ENCODE data around the gene IL1RN.

- TF ChIP-seq CTCF (conservative IDR thresholded peaks at IDR 0.05; ENCODE audit: low read depth, low read length): no peak
- no peak for TF ChIP-seq SMC3 (IDR thresholded peaks at IDR 0.05; ENCODE audit: low read depth, low read length)
- TF ChIP-seq ELK1 (IDR thresholded peaks at IDR 0.05; ENCODE audit: borderline replicate concordance, low read depth, low read length): no peak
- no peak for TF ChIP-seq RAD21 (IDR thresholded peaks at IDR 0.05; ENCODE audit: low read length)
- TF ChIP-seq MXI1 (IDR thresholded peaks at IDR 0.05; ENCODE audit: borderline replicate concordance, low read depth, low read length): no peak
- no peak for TF ChIP-seq POLR2A (IDR thresholded peaks at IDR 0.05; ENCODE audit: low read depth, low read length)
- TF ChIP-seq RFX5 (IDR thresholded peaks at IDR 0.05; ENCODE audit: low read depth, low read length): no peak
- no peak for TF ChIP-seq FOS (IDR thresholded peaks at IDR 0.05; ENCODE audit: low read depth, low read length)
- TF ChIP-seq USF2 (IDR thresholded peaks at IDR 0.05; ENCODE audit: low read depth, low read length): no peak
- no peak for TF ChIP-seq MAFK (IDR thresholded peaks at IDR 0.05; ENCODE audit: low read depth, low read length)
- TF ChIP-seq MAZ (IDR thresholded peaks at IDR 0.05; ENCODE audit: borderline replicate concordance, low read depth, low read length): no peak
- no peak for TF ChIP-seq RCOR1 (IDR thresholded peaks at IDR 0.05; ENCODE audit: insufficient replicate concordance, low read length)
- TF ChIP-seq CEBPB (IDR thresholded peaks at IDR 0.05; ENCODE audit: low read depth, low read length): no peak
- no peak for TF ChIP-seq BHLHE40 (IDR thresholded peaks at IDR 0.05; ENCODE audit: low read depth, low read length)
Measured at GRCh38 chr2:113126845-113127645, at the start of gene IL1RN.

Data from IMR-90 (cell line).